Right renal pelvis (tissue), 4 donors: Measurements from ENCODE around the gene MSANTD2. TPM values are rescaled to one million over a fixed set of nuclear protein-coding genes. Genes with fewer than 3 reads are reported as not detected.

Experiments used
- DNase-seq, 4 donors: peaks; one replicate each; pipeline ENCODE4 v3.0.0-alpha.2; 2013; ENCODE audit warnings: low read depth in 4 of 4, low spot score in 3 of 4, missing footprints in 1 of 4
- polyA plus RNA-seq, 4 donors: library from polyadenylated mRNA; unstranded; fragments of 120-200 nt; gene quantifications; one replicate each; pipeline ENCODE4 v1.2.1, GENCODE V29; 2013; ENCODE audit not compliant: insufficient read length in 4 of 4

MSANTD2 gene
- polyA plus RNA-seq, 4 donors, result 25.4 to 39.9 (median 27.5) TPM

DNA sequence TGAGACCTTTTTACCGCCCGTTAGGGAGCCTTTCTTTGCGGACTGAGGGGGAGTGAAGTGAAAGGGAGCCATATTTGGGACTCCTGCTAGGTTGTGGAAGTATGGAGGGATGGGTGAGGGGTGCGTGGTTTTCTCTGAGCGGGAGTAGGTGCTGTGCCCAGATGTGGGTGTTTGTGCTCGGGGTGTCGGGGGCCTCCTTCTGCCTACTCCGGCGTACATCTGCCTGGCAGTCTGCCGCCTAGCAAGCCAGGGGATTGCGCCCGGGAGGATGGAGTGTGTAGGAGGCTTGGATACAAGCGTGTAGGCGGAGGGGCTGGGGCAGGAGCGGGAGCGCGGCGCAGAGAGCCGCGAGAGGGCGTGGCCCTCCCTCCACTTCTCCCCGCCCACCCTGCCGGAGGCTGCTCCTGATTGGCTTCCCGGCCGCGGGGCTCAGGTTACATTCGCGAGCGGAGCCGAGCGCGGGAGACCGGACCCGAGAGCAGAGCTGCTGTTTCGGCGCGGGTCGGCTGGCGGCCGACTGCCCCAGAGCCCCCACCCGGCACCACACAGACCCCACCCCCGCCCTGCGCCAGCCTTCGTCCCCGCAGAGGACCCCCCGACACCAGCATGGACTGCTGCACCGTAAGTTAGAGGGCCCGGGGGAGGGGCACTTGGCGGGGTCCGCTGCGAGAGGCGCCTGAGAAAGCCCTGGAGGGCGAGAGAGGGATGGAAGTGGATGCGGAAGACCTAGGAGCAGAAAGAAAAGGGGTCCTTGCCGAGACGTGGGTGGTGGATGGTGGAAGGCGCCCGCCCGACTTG, 60.5 kb downstream of the MSANTD2 start, which contains the start of gene NRGN:
Gene NRGN (plus strand): TSS at position 464 of the 798 bp plus-strand sequence. CDS start 143 bp downstream, at position 607.
- peak; percentile 86 to 88 (median 88) for DNase-seq

DNA sequence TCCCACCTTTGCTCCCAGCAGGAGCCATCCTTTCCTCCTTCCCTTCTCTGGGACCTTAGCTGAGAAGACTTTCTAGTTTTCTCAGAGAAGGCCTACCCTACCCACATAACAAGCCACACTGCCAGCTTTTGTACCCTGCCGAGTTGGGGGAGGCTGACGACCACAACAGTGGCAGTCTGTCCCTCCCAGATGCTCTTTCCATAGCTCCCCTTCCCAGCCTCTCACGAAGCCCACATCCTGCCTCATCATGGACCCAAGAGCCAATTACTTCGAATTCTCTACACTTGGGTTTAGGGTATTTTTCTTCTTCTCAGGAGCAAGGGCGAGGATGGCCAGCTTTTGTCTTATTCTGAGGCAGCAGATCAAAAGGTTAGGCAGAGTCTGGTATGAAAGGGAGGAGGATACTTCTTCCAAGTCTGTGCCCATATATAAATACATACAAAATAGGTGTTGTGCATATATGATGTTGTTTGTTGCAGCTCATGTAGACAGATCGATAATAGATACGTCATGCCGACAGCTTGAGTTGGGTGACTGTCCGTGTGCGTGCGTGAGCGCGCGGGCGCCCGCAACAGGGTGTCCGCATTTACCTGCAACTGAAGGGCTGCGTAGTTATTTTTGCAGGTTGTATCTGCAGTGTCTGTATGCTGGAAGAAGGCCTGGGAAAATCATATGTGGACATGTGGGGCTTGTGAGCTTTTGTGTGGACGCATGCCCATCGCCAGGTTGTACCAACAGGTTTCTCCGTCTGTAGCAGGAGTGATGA, 61.3 kb downstream of the MSANTD2 start:
- no peak for DNase-seq

DNA sequence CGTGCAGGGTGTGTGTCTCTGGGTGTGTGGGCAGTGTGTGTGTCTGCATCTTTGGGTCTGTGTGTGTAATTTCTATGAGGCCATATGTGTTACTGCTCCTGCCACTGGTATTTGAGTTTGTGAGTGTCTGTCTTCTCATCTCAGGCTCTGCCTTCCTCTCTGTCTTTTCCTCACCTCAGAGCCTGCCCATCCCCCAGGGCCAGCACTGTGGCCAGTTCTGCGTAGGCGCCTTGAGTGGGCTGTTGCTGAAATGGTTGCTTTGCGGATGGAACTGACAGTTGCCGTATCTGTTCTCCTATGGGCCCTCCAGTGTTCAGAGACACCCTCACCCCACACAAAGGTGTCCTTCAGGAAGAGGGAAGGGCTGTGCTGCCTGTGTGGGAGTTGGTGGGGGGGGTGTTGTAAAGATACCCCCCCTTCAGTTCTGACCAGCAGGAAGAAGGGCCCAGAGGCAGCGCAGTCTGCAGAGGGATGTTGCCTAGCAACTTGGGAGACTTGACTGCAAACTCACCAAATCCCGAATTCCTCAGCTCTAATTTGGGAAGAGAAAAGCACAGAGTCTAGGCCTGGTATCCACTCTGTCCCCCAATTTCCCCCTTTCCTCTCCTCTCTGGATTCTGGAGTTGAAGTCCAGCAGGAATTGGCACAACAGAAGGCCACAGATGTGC, 62.4 kb downstream of the MSANTD2 start:
- DNase-seq, result no peak

DNA sequence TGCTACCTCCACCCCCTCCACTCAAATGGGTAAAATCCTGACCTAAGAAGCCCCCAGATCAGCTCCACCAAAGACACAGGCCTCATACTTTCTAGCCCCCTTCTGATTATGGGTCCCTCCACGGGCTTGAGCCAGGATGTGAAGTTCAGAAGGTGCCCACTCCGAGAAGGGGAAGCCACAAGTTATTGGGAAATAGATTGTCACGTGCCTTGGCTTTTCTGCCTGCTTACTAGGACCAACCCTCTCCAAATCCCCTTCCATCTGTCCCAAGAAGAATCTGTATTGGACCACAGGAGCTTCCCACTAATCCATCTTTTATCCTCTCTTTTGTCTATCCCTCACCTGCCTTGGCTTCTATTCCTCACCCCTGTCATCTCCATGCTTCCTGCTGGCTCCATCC, 63.5 kb downstream of the MSANTD2 start:
- no peak for DNase-seq

DNA sequence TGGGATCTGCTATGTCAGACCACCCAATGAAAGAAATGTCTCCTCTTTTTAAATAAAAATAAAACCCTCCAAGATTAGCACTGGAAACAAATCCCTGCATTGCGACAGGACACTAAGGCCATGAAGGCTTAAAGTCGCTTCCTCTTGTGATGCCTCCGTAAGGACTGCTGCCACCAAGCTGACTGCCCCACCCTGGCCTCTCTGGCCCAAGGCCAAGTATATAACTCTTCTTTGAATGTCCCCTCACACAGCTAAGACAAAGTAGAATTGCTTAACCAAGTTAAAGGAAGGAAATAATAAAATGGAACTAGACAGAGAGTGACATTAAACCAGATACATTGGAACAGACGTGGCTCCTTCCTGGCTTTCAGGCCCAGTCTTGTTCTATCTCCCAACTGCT, 68.0 kb downstream of the MSANTD2 start:
- DNase-seq, result no peak

DNA sequence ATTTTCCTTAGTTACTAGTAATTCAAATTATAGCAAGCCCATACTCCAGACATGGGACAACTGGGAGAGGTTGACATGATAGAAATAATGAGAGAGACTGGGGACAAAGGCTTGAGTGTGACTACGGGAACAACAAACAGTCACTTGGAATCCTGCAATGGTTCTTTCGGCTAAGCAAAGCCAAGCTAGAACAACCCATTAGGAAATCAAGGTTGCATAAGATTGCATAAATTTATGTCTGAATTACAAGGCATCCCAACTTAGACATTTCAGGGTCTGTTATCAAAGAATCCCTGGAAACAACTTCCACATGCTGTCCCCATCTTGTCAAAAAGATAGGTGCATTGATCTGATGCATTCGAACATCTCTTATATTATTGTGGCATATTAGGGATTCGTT, 70.6 kb downstream of the MSANTD2 start:
- no peak for DNase-seq

DNA sequence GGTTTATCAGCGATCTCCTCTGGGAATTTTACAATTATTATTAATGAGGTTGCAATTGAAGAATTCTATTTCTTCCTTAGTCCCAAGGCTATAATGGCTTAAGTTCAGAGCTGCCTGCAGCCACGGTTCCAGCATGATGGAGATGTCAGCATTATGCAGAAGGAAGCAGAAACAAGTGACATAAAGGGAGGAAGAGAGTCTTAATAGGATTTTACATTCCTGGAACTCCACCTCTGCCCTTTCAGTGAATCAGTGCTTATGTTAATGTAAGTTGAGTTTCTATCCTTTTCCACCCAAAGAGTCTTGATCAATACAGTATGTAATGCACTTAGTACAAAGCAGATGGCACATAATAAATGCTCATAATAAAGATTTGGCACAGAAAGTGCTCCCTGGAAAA, 72.1 kb downstream of the MSANTD2 start:
- DNase-seq, result no peak

DNA sequence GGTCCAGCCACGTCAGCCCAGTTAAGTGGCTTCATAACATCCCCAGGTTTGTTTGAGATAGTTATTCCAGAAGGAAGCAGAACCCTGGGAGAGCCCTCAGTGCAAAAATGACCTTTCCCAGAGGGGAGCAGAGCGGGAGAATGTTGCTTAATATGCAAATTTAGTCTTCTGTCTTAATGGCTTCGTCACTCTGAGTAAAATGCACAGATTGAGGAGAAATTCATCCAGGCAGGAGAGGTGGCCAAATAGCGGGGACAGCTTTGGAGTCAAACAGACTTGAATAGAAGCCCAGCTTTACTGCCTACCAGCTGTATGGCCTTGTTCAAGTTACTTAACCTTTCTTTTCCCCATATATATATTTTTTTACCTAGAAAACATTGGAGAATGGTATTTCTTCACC, 72.7 kb downstream of the MSANTD2 start:
- no peak for DNase-seq

DNA sequence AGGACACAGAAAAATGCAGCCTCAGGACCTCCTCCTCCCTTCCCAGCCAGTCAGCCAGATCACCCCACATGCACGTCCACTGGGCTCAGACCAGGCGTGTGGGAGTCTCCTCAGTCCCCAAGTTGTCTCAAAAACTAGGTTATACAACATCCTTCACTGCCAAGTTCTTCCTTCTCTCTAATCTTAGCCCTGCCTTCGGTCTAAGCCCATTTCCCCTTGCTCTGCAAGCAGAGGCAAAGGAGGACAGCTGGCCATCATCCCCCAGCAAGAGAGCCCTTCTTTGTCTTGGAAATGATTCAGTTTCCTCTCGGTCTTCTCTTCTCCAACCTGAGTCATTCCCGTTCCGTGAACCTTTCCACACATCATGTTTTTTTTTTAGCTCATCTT, 74.5 kb downstream of the MSANTD2 start:
- DNase-seq, result no peak

DNA sequence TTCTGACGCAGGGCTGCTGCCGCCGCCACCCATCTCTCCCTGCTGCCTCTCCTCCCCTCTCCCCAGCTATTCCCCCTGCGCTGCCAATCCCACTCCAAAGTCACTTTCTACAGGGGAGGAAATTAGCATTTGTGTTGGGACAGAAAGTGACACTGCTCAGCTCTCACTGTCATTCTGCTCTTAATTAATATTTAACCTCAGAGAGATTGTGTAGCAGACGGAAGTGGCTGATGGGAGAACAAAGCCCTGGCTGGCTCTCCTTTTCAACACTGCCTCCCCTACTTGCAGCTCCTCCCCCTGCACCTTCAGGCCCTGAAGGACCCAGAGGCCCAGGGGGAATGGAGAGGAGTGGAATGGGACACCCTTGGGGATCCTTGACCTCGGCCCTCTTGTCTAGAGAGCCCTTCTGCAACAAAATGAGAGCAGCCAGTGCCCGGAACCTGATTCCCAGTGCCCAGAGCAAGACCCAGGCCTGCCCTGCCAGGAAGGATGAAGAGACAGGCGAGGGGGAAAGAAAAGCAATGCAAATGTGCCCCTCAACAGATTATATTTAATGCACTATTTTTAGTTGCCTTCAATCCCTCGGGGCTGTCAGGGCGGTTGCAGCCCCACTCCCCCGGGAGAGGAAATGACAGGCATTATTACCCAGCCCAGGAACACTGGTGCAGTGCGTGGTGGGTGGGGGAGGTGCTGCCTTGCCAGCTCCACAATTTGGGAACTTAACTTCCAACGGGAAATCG, 75.1 kb downstream of the MSANTD2 start:
- no peak for DNase-seq

DNA sequence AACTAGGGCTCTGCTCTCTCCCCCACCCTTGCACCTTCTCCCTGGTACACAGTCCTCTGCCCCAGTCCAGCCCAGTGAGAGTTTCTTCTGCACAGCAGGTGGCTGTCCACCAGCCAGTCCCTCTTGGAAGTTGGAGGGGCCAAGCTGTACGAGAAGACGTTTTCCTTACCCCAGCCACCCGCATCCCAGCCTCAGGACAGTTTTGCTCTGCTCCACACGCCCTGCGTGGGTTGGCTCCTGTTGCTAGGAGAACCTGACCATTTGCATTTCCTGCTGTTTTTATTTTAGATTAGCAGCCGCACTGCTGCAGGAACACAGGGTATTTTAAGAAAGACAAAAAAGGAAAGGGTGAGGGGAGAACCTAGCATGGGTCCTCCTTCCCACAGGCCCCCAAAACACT, 78.0 kb downstream of the MSANTD2 start:
- DNase-seq, result no peak

DNA sequence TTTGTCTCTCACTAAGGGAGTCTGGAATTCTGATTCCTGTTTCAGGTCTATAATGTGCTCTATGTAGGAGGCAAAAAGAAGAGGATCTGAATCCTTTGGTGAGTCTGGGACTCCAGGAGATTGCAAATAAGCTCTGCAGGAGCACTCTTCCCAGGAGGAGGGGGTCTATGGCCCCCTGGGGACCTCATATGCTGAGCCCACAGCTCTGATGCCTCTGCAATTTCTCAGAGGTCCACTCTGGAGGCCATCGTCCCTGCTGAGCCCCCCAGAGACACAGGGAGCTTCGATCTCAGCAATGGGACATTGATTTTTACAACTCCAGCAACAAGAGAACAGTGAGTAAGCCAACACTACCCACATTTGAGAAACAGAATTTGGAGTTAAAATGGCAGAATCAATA, 80.7 kb downstream of the MSANTD2 start:
- DNase-seq, result no peak

DNA sequence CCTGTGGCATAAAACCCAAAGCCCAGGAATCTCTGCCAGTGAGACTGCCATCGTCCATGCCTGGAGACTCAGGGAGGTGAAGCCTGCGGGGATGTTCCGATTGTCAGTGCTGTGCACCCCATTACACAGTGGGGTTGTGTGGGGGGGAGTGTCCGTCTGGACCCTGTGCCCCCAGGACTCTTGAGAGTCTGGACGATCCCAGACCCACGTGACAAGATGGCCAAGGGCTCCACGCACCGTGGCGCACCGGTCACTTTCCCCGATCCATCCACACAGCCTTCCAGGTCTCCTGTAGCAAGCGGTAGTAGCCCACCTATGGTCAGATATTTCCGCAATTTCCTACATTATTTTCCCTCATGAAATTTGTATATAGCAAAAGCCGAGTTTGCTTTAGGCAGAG, 81.4 kb downstream of the MSANTD2 start:
- DNase-seq, result no peak

DNA sequence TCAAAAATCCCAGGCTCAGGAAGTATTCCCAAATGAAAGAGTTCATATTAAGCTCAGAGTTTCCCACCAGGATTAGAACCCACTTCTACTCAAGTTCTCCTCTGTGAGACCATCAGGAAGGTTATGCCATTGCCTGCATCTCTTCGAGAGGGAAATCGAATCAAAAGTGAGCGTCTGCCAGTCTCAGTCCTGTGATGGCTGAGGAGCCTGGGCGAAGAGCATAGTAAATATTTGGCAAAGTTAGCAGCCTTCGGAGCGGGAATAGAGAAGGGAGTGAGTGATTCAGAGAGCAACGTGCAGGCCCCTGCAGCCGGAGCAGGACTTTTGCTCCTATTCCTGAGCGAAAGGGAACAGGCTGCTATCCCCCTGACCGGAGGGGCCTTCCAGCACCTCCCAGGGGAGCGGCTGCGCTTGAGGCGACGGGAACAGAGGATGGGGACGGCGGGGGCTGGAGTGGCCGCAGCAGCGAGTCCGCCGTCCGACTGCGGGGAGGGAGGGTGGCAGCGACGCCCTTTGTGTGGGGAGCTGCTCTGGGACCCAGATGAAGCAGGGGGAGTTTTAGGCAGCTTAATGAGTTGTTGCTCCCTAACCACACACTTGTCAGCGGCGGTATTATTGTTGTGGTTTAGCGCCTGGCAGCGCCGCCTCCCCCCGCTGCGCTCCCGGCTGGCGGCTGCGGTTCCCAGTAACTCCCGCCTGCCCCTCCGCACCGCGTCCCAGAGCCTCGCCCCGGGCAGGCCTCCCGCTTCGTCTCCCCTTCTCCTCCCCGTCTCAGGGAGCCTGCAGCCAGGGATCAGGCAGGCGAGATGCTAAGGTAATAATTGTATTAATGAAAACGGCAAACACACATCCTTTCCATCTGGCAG, 82.2 kb downstream of the MSANTD2 start:
- DNase-seq, result no peak

DNA sequence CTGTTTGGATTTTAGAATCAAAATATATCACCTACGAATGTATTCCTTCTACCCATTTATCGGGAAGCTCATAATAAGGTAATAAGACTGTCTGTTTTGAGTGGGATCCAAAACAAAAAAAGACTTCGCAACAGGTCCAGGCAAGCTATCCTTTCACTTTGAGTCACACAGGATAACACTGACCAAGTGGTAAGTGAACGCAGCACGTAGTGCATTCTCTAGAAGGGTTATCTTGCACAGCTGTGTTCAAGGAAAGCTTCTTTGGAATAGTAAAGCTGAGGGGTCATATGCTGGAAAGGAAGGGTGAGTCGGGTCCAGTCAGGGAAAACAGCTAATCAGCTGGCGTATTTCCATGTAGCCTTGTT, 82.8 kb downstream of the MSANTD2 start:
- DNase-seq, result no peak

DNA sequence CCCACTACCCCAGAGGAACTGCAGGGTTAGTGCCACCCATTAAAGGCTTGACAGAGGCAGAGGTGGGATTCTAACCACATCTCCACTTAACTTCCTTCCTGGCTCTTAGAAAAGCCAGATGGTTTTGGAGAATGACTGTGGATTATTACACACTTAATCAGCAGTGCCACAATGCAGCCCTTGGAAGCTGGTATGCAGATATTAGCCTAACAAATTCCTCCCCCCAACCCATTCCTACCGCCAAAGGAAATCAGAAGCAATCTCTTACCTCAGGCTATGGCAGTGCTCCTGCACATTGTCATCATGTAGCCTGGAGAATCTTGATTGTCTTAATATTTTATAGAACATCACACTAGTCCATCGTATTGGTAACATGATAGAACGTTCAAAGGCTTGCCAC, 83.6 kb downstream of the MSANTD2 start:
- no peak for DNase-seq
